ENCODE measurements around the gene NR1H3.

DNA sequence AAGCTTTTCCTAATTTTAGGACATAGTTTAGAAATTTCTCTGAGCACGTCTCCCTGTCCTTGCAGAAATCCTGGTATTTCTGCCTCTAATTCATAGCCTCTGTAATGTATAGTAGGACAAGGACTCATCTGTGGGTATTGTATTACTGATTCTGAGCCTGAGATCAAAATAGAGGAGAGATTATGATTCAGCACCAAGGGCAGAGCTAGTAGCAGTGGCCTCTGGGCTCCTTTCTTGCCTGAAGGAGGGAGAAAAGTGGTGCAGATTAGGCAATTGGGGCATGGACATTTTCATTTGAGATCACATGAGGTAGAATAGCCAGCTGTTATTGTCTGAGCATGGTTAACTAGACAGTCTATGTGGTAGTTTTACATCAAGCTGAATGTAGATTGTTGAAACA is 14.9 kb downstream of the NR1H3 start:
- TF ChIP-seq, protein P1, sequence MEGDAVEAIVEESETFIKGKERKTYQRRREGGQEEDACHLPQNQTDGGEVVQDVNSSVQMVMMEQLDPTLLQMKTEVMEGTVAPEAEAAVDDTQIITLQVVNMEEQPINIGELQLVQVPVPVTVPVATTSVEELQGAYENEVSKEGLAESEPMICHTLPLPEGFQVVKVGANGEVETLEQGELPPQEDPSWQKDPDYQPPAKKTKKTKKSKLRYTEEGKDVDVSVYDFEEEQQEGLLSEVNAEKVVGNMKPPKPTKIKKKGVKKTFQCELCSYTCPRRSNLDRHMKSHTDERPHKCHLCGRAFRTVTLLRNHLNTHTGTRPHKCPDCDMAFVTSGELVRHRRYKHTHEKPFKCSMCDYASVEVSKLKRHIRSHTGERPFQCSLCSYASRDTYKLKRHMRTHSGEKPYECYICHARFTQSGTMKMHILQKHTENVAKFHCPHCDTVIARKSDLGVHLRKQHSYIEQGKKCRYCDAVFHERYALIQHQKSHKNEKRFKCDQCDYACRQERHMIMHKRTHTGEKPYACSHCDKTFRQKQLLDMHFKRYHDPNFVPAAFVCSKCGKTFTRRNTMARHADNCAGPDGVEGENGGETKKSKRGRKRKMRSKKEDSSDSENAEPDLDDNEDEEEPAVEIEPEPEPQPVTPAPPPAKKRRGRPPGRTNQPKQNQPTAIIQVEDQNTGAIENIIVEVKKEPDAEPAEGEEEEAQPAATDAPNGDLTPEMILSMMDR (IDR thresholded peaks at IDR 0.05), result no peak
- TF ChIP-seq POLR2AphosphoS5 (IDR thresholded peaks at IDR 0.05) (no peak), POLR2A (IDR thresholded peaks at IDR 0.05) (no peak)
